Neutrophil (primary cell): ENCODE data around the gene KCNQ1.

Experiments
- H3K27ac ChIP-seq: fragments of 200-600 bp; sonication (generic); 2 replicates; pipeline ENCODE4 v1.5.1; 2016; ENCODE audit warnings: mild to moderate bottlenecking, moderate library complexity
- H3K27me3 ChIP-seq: fragments of 200-600 bp; sonication (generic); 2 replicates; pipeline ENCODE4 v1.6.0; 2016; ENCODE audit warnings: mild to moderate bottlenecking
- H3K36me3 ChIP-seq: fragments of 200-600 bp; sonication (generic); 2 replicates; pipeline ENCODE4 v1.5.1; 2017
- H3K4me1 ChIP-seq, 2 experiments: fragments of 200-600 bp in 1 of 2; sonication (generic) in 1 of 2; 1 replicate in 1 of 2; 2 replicates in 1 of 2; pipeline versions ENCODE4 v1.5.1 to v1.6.1; 2013 to 2016; ENCODE audit warnings: low read depth in 1 of 2, low read length in 1 of 2, mild to moderate bottlenecking in 1 of 2, moderate library complexity in 1 of 2; ENCODE audit not compliant: control insufficient read depth in 1 of 2, insufficient read depth in 1 of 2
- H3K4me3 ChIP-seq, 2 experiments: fragments of 200-600 bp in 1 of 2; sonication (generic) in 1 of 2; 1 replicate in 1 of 2; 2 replicates in 1 of 2; pipeline ENCODE4 v1.5.1; 2013 to 2016; ENCODE audit warnings: low read depth in 1 of 2, low read length in 1 of 2, mild to moderate bottlenecking in 1 of 2, moderate library complexity in 1 of 2
- H3K9me3 ChIP-seq: fragments of 200-600 bp; sonication (generic); 2 replicates; pipeline ENCODE4 v1.5.1; 2016
- TF ChIP-seq, protein P1 (sequence below): fragments of 200-600 bp; sonication (generic); IDR thresholded peaks from 2 replicates; pipeline ENCODE4 v1.5.1; 2016; ENCODE audit warnings: antibody characterized with exemption

Gene KCNQ1

GRCh38 chr11:2860636-2861035 lies 415.8 kb downstream of the KCNQ1 start:
- H3K27me3 ChIP-seq, result peaks cover 60% of the 10 kb centered on the region
- no peak overlapping the region for H3K4me3 ChIP-seq
- TF ChIP-seq, protein P1, sequence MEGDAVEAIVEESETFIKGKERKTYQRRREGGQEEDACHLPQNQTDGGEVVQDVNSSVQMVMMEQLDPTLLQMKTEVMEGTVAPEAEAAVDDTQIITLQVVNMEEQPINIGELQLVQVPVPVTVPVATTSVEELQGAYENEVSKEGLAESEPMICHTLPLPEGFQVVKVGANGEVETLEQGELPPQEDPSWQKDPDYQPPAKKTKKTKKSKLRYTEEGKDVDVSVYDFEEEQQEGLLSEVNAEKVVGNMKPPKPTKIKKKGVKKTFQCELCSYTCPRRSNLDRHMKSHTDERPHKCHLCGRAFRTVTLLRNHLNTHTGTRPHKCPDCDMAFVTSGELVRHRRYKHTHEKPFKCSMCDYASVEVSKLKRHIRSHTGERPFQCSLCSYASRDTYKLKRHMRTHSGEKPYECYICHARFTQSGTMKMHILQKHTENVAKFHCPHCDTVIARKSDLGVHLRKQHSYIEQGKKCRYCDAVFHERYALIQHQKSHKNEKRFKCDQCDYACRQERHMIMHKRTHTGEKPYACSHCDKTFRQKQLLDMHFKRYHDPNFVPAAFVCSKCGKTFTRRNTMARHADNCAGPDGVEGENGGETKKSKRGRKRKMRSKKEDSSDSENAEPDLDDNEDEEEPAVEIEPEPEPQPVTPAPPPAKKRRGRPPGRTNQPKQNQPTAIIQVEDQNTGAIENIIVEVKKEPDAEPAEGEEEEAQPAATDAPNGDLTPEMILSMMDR, result no peak

GRCh38 chr11:2862395-2863275 lies 417.8 kb downstream of the KCNQ1 start:
- TF ChIP-seq, protein P1, result no peak
- H3K27me3 ChIP-seq, result peaks cover 80% of the 10 kb centered on the region
- H3K27ac ChIP-seq, result no peak overlapping the region
- H3K36me3 ChIP-seq, result no peaks in the 10 kb centered on the region
- H3K4me3 ChIP-seq, result no peak overlapping the region
- no peaks in the 10 kb centered on the region for H3K9me3 ChIP-seq
- no peaks in the 10 kb centered on the region for H3K4me1 ChIP-seq

More at GRCh38 chr11:2860636-2861035, 415.8 kb downstream of the KCNQ1 start:
- Histone ChIP-seq H3K4me1 (no peaks in the 10 kb centered on the region), H3K9me3 (no peaks in the 10 kb centered on the region), H3K27ac (no peak overlapping the region), H3K36me3 (no peaks in the 10 kb centered on the region)

DNA sequence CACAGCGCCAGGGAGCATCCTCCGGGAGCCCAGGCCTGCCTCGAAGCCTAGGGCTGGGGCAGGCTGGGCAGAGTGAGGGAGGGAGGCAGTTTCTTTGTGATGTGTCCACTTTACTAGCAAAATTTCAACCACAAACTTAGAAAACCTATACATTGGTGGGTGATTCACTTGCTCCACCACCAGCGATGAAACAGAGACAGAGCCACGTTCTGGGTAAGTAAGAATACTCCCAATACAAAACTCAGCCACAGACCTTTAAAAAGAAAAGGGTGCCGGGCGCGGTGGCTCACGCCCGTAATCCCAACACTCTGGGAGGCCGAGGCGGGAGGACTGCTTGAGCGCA lies 418.4 kb downstream of the KCNQ1 start:
- no peak overlapping the region for H3K27ac ChIP-seq
- H3K4me3 ChIP-seq, result no peak overlapping the region
- H3K27me3 ChIP-seq, result peaks cover 86% of the 10 kb centered on the region
- TF ChIP-seq, protein P1, result no peak
- H3K36me3 ChIP-seq, result no peaks in the 10 kb centered on the region
- no peaks in the 10 kb centered on the region for H3K9me3 ChIP-seq
- H3K4me1 ChIP-seq, result no peaks in the 10 kb centered on the region

DNA sequence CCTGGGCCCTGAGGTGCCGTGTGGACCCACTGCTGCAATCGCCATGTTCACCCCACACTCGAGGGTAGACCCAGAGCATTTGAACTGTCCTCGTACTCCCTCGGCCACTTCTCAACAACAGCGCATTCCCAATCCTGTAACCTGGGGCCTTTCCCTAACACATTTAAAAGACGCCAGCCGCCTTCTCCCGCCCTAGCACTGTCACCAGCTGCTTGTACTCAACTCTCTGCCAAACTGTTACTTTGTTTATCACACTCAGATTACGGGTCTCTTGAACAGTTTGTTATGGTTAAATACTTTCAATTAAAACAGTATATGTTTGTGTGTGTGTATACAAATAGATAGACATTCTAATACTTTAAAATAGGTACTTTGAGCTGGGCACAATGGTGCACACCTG lies 420.1 kb downstream of the KCNQ1 start:
- Histone ChIP-seq H3K27ac (no peak overlapping the region), H3K36me3 (no peaks in the 10 kb centered on the region), H3K9me3 (no peaks in the 10 kb centered on the region), H3K4me3 (no peak overlapping the region), H3K4me1 (no peaks in the 10 kb centered on the region), H3K27me3 (peaks cover 100% of the 10 kb centered on the region)
- TF ChIP-seq, protein P1, result no peak

DNA sequence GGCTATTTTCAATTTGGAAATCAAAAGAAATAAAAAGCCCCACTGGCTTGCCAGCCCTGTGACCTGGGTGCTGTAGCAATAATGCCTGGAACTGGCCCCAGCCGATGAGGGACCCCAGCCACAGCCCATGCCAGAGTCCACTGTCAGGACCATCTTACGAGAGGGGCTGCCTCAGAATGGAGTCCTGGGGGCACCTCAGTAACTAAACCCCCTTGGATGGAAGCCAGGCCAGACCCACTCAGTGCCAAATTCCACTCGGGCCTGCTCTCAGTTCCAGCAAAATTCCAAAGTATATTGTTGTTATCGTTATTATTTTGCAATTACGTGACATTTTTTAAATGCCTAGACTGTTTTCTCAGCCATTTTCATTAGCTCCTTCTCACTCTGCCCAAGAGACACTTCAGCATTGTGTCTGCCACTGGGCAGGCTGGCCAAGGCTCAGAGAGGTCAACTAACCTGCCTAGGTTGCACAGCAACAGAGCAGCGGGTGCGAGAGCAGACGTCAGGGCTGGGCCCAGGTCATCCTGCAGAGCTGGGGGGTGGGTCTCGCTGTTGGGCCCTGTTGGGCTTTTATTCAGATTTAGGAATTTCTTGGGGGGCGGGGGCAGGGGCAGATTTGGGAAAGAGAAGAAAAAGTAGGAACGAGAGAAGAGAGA lies 421.2 kb downstream of the KCNQ1 start:
- no peaks in the 10 kb centered on the region for H3K36me3 ChIP-seq
- H3K4me3 ChIP-seq, result no peak overlapping the region
- peaks cover 100% of the 10 kb centered on the region for H3K27me3 ChIP-seq
- TF ChIP-seq, protein P1, result no peak
- H3K9me3 ChIP-seq, result no peaks in the 10 kb centered on the region
- H3K27ac ChIP-seq, result no peak overlapping the region
- no peaks in the 10 kb centered on the region for H3K4me1 ChIP-seq
